AML-193 (cell line): ENCODE measurements around the gene SMARCD1.

Experiments
- DNase-seq, 2 experiments: peaks; one replicate each; lab custom pipeline; 2025; lab: John Stamatoyannopoulos, UW

Gene SMARCD1

GRCh38 chr12:50057000-50057841 lies 27.9 kb upstream of the SMARCD1 start, which contains the start of gene ASIC1:
TSS of gene ASIC1 (plus strand) at chr12:50057596. CDS start at chr12:50058767, 1,171 bp downstream.
- DNase-seq = peak; percentile 11 to 37

GRCh38 chr12:50057896-50058670 lies 27.1 kb upstream of the SMARCD1 start:
- no peak for DNase-seq

GRCh38 chr12:50058743-50059312 lies 26.3 kb upstream of the SMARCD1 start:
- no peak for DNase-seq

DNA sequence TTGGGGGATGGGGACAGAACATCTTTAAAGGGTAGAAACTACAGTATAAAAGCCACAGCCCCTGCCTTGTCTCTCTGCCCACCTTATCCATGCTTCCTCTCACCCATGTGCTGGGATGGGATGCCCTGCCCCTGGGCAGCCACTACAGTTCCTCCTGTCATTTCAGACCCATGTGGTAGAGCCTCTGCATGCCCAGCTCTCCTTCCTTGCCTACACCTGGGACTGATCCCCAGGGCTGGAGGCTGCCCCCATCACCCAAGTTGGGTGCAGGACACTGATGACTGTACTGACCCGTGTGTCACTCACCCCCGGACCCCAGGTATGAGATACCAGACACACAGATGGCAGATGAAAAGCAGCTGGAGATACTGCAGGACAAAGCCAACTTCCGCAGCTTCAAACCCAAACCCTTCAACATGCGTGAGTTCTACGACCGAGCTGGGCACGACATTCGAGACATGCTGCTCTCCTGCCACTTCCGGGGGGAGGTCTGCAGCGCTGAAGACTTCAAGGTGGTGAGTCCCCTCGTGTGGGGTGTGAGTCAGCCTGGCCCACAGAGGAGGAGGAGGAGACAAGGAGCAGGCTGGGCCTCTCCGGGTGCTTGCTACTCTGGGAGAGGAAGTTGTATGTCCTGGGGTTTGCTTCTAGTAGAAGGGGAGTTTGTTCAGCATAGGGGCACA lies 25.6 kb upstream of the SMARCD1 start:
- peak; percentile 40 to 50 for DNase-seq

- no peak for DNase-seq
These were observed 25.0 kb upstream of the SMARCD1 start for GRCh38 chr12:50060120-50060468.

- DNase-seq = peak; percentile 21 to 39
These were observed 24.0 kb upstream of the SMARCD1 start for GRCh38 chr12:50061171-50061570.

GRCh38 chr12:50061946-50062686 lies 23.0 kb upstream of the SMARCD1 start:
- no peak for DNase-seq

DNA sequence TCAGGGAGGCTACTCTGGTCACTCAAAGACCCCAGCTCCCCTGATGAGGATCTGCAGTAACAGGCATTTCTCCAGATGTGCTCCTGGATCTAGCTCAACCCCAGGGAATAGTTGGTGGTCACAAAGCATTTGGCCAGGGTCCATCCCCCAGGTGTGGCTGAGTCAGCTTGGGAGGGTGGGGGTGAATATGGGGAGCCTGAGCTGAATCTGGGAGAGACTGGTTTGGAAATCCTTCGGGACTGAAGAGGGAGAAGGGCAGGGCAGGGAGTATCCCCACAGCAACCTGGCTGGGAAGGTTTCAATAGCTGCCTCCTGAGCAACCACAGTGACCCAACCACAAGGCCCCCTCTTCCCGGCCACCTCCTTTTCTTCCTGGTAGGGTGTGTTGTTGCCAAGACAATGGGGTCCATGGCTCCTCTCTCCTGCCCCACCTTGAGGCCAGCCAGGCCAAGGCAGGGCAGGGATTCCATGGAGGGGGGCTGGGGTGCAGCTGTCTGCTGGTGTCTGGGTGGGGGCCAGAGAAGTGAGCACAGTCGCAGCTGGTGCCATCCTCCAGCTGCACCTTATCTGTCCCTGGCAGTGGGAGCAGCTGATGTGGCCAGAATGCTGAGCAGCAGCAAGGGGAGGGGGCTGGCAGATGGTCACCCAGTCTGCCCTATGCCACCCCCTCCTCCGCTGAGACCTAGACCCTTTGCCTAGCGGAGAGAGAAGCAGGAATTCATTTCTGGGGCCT lies 22.2 kb upstream of the SMARCD1 start:
- DNase-seq = no peak

DNA sequence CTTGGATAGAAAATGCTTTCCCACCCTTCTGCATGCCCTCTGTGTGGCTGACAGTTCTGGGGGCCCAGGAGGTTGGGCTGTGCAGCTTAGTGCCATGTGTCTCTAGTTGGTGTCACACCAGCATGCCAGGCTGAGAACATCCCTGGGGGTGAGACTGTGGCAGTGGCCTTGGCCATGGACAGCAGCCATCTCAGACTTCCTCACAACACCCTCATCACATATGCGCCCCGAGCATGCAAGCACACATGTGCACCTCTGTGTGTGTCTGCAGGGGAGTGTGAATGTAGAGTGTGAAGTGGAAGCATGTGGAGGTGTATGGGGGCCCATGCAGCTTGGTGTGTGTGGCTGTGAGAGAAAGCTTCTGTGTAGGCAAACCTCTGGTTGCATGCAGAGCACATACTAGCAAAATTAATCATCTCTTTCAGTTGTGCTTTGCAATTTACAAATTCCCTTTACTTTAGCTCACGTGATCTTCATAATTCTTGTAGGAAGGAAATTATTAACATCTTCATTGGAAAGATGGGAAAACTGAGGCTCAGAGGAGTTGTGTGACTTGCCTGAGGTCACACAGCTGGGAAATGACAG lies 19.3 kb upstream of the SMARCD1 start:
- DNase-seq = no peak

DNA sequence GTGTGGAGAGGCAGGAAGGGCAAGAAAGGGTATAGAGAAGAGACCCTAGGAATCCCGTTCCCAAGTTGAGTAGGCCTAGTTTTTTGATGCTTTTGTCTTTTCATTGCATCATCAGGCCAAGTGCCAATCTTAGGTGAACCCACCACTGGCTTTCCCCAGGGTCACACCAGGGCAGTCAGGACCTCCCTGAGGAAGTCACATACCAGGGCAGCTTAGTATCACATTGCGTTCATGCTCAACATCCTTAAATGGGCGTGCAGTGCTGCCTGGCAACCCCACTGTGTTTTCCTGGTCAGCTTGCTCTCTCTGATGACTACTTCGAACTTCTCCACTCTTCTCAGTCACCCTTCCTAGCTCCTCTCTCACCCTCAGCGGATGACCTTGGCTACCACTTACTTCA lies 18.7 kb upstream of the SMARCD1 start:
- DNase-seq = no peak

- no peak for DNase-seq
These were observed 16.1 kb upstream of the SMARCD1 start for GRCh38 chr12:50069069-50069468.

GRCh38 chr12:50069539-50069938 lies 15.6 kb upstream of the SMARCD1 start:
- no peak for DNase-seq

GRCh38 chr12:50070314-50071060 lies 14.7 kb upstream of the SMARCD1 start:
- DNase-seq = peak; percentile 67 to 78

- no peak for DNase-seq
These were observed 12.8 kb upstream of the SMARCD1 start for GRCh38 chr12:50072198-50072907.

- DNase-seq = no peak
These were observed 11.9 kb upstream of the SMARCD1 start for GRCh38 chr12:50073206-50073605.

- DNase-seq = no peak
These were observed 11.4 kb upstream of the SMARCD1 start for GRCh38 chr12:50073712-50074111.

GRCh38 chr12:50074936-50075807 lies 10.0 kb upstream of the SMARCD1 start:
- DNase-seq = peak; percentile 68 to 69

DNA sequence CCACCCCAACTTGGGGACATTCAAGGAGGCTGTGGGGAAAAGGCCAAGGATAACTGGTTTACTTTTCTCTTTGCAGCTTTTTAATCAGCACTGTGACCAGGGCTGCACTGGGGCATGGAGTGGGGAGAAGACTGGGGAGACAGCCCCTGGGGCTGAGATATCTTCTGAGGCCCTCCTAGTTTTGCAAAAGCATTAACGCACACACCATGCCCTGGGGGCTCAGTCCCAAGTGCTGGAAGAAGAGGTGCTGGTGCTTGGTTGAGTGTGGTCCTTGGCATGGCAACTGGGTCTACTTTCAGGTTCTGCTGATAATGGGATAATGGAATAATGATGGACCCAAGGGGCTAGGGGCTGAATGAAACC lies 9.4 kb upstream of the SMARCD1 start:
- no peak for DNase-seq
